Loucy (cell line): ENCODE measurements around the gene GRM7.

ENCODE experiments used
- CTCF ChIP-seq: fragments of 200-600 bp; sonication (generic); conservative IDR thresholded peaks from 2 replicates; pipeline ENCODE4 v1.5.1; 2014; ENCODE audit warnings: mild to moderate bottlenecking, antibody characterized with exemption, low read length
- EZH2phosphoT487 ChIP-seq: fragments of 200-600 bp; IDR thresholded peaks from 2 replicates; pipeline ENCODE4 v1.6.1; 2018; ENCODE audit warnings: antibody characterized with exemption, mild to moderate bottlenecking, moderate library complexity, borderline replicate concordance

- TF ChIP-seq CTCF (no peak), EZH2phosphoT487 (no peak)
These were observed 840.1 kb downstream of the GRM7 start for GRCh38 chr3:7700977-7701376.
